ENCODE data around the gene TBX19. TPM values are rescaled to one million over a fixed set of nuclear protein-coding genes. Genes with fewer than 3 reads are reported as not detected.
"Not testable (repeated sequence)": the region's sequence is repeated elsewhere in the genome, so short reads cannot be mapped to it uniquely, and the experiment has no call there.

The TBX19 gene
- total RNA-seq, 2 donors from 2014 or later, result 3.0 to 3.7 TPM

GRCh38 chr1:168340781-168341482 lies 60.3 kb downstream of the TBX19 start:
- Mint-ChIP-seq H3K27ac (peak overlapping the region; percentile 75 to 83), H3K9me3 (no peaks in the 10 kb centered on the region), H3K27me3 (peaks cover 0 to 4% of the 10 kb centered on the region in 2 donors), H3K4me1 (ENCODE audit: low read depth in 2 of 2) (peaks cover 53 to 61% of the 10 kb centered on the region in 2 donors), H3K36me3 (peaks cover 5% of the 10 kb centered on the region), H3K4me3 (peak overlapping the region; percentile 92)
- no peak for DNase-seq (ENCODE audit: low spot score)
- peak; percentile 65 to 85 for ATAC-seq

GRCh38 chr1:168341483-168341975 lies 60.9 kb downstream of the TBX19 start:
- peaks cover 53 to 62% of the 10 kb centered on the region in 2 donors for H3K4me1 Mint-ChIP-seq (ENCODE audit: low read depth in 2 of 2)
- ATAC-seq (peak; percentile 54 to 62), DNase-seq (ENCODE audit: low spot score) (no peak)
- peak overlapping the region; percentile 75 to 83 for H3K27ac Mint-ChIP-seq
- peaks cover 0 to 4% of the 10 kb centered on the region in 2 donors for H3K27me3 Mint-ChIP-seq
- H3K4me3 Mint-ChIP-seq, result peak overlapping the region; percentile 92
- H3K9me3 Mint-ChIP-seq, result no peaks in the 10 kb centered on the region
- peaks cover 5% of the 10 kb centered on the region for H3K36me3 Mint-ChIP-seq

DNA sequence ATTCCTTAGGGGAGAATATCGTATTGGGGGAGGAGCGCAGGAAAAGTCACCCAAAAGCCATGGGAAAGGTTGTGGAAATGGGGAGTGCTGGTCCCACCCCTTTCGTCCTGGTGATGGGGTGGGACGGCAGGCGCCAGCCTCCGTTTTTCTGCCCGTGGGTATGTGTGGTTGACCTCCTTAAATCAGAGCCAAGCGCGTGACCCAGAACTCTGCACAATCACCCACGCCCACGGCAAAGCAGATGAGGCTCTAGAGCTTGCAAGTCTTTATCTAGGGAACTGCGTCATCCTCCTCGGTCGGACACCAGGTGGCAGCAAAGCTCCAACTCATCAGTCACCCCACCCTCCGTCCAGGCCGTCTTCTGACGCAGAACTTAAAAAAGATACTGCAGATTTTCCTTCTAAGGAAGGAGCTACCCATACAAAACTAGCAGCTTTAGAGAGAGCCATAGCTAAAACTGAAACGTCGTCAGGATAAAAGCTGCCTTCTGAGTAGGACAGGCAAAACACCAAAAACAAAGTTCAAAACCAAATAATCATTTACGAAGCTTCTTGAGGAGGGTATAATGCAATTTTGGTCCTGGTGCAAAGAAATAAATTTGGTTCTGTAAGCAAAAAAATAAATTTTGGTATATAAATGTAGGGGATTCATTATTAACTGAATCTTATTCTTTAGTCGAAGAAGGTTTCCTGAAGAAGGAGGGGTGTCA lies 62.0 kb downstream of the TBX19 start:
- Mint-ChIP-seq H3K4me3 (peak overlapping the region; percentile 46), H3K9me3 (no peaks in the 10 kb centered on the region), H3K27me3 (peaks cover 0 to 4% of the 10 kb centered on the region in 2 donors), H3K4me1 (ENCODE audit: low read depth in 2 of 2) (peaks cover 54 to 70% of the 10 kb centered on the region in 2 donors), H3K36me3 (peaks cover 5% of the 10 kb centered on the region), H3K27ac (peak overlapping the region; percentile 58 to 75)
- peak; percentile 92 to 94 for ATAC-seq
- peak; percentile 85 for DNase-seq (ENCODE audit: low spot score)

GRCh38 chr1:168343566-168343965 lies 62.9 kb downstream of the TBX19 start:
- Mint-ChIP-seq H3K4me3 (no peak overlapping the region), H3K27ac (peak overlapping the region; percentile 58 to 74), H3K4me1 (ENCODE audit: low read depth in 2 of 2) (peaks cover 58 to 72% of the 10 kb centered on the region in 2 donors), H3K9me3 (no peaks in the 10 kb centered on the region), H3K27me3 (no peaks in the 10 kb centered on the region), H3K36me3 (peaks cover 4% of the 10 kb centered on the region)
- ATAC-seq, result no peak
- no peak for DNase-seq (ENCODE audit: low spot score)

DNA sequence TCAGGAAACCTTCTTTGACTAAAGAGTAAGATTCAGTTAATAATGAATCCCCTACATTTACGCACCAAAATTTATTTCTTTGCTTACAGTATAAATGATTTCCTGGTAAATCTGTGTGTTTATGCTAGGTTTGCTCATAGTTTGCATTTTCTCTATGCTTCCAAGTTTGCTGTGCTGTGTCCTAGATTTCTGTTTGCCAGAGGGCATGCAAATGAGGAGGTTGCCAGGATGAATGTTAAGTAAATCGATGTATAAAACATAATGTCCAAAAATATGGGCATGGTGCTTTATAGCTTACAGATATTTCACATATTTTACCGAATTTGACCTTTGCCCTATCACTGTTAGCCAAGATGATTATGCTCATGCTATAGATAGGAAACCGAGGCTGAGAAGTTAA lies 63.8 kb downstream of the TBX19 start:
- H3K4me1 Mint-ChIP-seq (ENCODE audit: low read depth in 2 of 2), result peaks cover 49 to 63% of the 10 kb centered on the region in 2 donors
- no peaks in the 10 kb centered on the region for H3K27me3 Mint-ChIP-seq
- H3K36me3 Mint-ChIP-seq, result peaks cover 4% of the 10 kb centered on the region
- ATAC-seq, result no peak
- H3K9me3 Mint-ChIP-seq, result no peaks in the 10 kb centered on the region
- peak overlapping the region in 1 of 2 donors; percentile 58 for H3K27ac Mint-ChIP-seq
- DNase-seq (ENCODE audit: low spot score), result no peak
- no peak overlapping the region for H3K4me3 Mint-ChIP-seq

GRCh38 chr1:168345939-168346338 lies 65.3 kb downstream of the TBX19 start:
- peaks cover 4% of the 10 kb centered on the region for H3K36me3 Mint-ChIP-seq
- H3K27ac Mint-ChIP-seq, result no peak overlapping the region
- H3K9me3 Mint-ChIP-seq, result no peaks in the 10 kb centered on the region
- ATAC-seq (no peak), DNase-seq (ENCODE audit: low spot score) (no peak)
- no peaks in the 10 kb centered on the region for H3K27me3 Mint-ChIP-seq
- peaks cover 40 to 54% of the 10 kb centered on the region in 2 donors for H3K4me1 Mint-ChIP-seq (ENCODE audit: low read depth in 2 of 2)
- no peak overlapping the region for H3K4me3 Mint-ChIP-seq

DNA sequence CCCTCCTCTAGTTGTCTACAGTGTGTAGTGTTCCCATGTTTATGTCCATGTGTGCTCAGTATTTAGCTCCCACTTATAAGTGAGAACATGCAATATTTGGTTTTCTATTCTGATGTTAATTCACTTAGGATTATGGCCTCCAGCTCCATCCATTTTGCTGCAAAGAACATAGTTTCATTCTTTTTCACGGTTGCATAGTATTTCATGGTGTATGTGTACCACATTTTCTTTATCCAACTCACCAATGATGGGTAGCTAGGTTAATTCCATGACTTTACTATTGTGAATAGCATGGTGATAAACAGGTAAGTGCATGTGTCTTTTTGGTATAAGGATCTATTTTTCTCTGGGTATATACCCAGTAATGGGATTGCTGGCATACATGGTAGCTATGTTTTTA lies 67.0 kb downstream of the TBX19 start:
- Mint-ChIP-seq H3K27me3 (no peaks in the 10 kb centered on the region), H3K9me3 (no peaks in the 10 kb centered on the region), H3K4me3 (peak overlapping the region; percentile 84), H3K4me1 (ENCODE audit: low read depth in 2 of 2) (peaks cover 27 to 37% of the 10 kb centered on the region in 2 donors), H3K36me3 (peaks cover 4% of the 10 kb centered on the region), H3K27ac (peak overlapping the region; percentile 86 to 93)
- ATAC-seq (no peak), DNase-seq (ENCODE audit: low spot score) (no peak)

GRCh38 chr1:168348146-168348709 lies 67.6 kb downstream of the TBX19 start:
- Mint-ChIP-seq H3K27me3 (no peaks in the 10 kb centered on the region), H3K27ac (peak overlapping the region; percentile 86 to 93), H3K4me3 (peak overlapping the region; percentile 84), H3K9me3 (no peaks in the 10 kb centered on the region), H3K36me3 (peaks cover 4% of the 10 kb centered on the region), H3K4me1 (ENCODE audit: low read depth in 2 of 2) (peaks cover 24 to 31% of the 10 kb centered on the region in 2 donors)
- DNase-seq (ENCODE audit: low spot score), result no peak
- peak in 1 of 2 donors; percentile 73 for ATAC-seq

DNA sequence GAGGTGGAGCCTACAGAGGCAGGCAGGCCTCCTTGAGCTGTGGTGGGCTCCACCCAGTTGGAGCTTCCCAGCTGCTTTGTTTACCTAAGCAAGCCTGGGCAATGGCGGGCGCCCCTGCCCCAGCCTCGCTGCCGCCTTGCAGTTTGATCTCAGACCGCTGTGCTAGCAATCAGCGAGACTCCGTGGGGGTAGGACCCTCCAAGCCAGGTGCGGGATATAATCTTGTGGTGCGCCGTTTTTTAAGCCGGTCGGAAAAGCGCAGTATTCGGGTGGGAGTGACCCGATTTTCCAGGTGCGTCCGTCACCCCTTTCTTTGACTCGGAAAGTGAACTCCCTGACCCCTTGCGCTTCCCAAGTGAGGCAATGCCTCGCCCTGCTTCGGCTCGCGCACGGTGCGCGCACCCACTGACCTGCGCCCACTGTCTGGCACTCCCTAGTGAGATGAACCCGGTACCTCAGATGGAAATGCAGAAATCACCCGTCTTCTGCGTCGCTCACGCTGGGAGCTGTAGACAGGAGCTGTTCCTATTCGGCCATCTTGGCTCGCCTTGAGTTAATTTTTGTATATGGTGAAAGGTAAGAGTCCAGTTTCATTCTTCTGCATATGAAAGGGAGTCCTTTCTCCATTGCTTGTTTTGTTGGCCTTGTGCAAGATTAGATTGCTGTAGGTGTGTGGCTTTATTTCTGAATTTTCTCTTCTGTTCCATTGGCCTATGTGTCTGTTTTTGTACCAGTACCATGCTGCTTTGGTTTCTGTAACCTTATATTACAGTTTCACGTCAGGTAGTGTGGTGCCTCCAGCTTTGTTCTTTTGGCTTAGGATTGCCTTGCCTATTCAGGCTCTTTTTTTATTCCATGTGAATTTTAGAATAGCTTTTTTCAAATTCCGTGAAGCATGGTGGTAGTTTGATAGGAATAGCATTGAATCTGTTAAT lies 73.9 kb downstream of the TBX19 start:
- not testable (repeated sequence) for H3K9me3 Mint-ChIP-seq; H3K36me3 Mint-ChIP-seq; H3K27me3 Mint-ChIP-seq; H3K4me3 Mint-ChIP-seq; DNase-seq (ENCODE audit: low spot score); ATAC-seq
- Mint-ChIP-seq H3K27ac (peak overlapping the region in 1 of 2 donors; percentile 70), H3K4me1 (ENCODE audit: low read depth in 2 of 2) (peaks cover 14 to 18% of the 10 kb centered on the region in 2 donors)

GRCh38 chr1:168360151-168361021 lies 79.7 kb downstream of the TBX19 start:
- ATAC-seq, result peak; percentile 95 to 96
- peak overlapping the region; percentile 86 to 87 for H3K27ac Mint-ChIP-seq

GRCh38 chr1:168361252-168361651 lies 80.6 kb downstream of the TBX19 start:
- Mint-ChIP-seq H3K4me3 (peak overlapping the region; percentile 81), H3K4me1 (ENCODE audit: low read depth in 2 of 2) (peaks cover 61% of the 10 kb centered on the region in 2 donors), H3K27me3 (no peaks in the 10 kb centered on the region), H3K27ac (peak overlapping the region; percentile 86 to 87), H3K9me3 (no peaks in the 10 kb centered on the region), H3K36me3 (peaks cover 9% of the 10 kb centered on the region)
- ATAC-seq (peak; percentile 34 to 53), DNase-seq (ENCODE audit: low spot score) (no peak)

More at GRCh38 chr1:168360151-168361021, 79.7 kb downstream of the TBX19 start:
- Mint-ChIP-seq H3K4me3 (peak overlapping the region; percentile 81), H3K9me3 (no peaks in the 10 kb centered on the region), H3K36me3 (peaks cover 9% of the 10 kb centered on the region), H3K27me3 (no peaks in the 10 kb centered on the region), H3K4me1 (ENCODE audit: low read depth in 2 of 2) (peaks cover 55 to 59% of the 10 kb centered on the region in 2 donors)
- peak; percentile 88 for DNase-seq (ENCODE audit: low spot score)

GRCh38 chr1:168362991-168363390 lies 82.3 kb downstream of the TBX19 start:
- H3K4me3 Mint-ChIP-seq, result peak overlapping the region; percentile 81
- DNase-seq (ENCODE audit: low spot score) (peak; percentile 66), ATAC-seq (peak; percentile 77 to 80)
- H3K36me3 Mint-ChIP-seq, result peaks cover 9% of the 10 kb centered on the region
- no peaks in the 10 kb centered on the region for H3K9me3 Mint-ChIP-seq
- peak overlapping the region; percentile 6 to 54 for H3K27ac Mint-ChIP-seq
- H3K27me3 Mint-ChIP-seq, result no peaks in the 10 kb centered on the region
- peaks cover 65 to 68% of the 10 kb centered on the region in 2 donors for H3K4me1 Mint-ChIP-seq (ENCODE audit: low read depth in 2 of 2)
